Caco-2 (cell line): ENCODE results near the gene TEAD1. TPM values are rescaled to one million over a fixed set of nuclear protein-coding genes. Genes with fewer than 3 reads are reported as not detected.

Experiments
- BruUV-seq: library from RNA; stranded (reverse); fragments of 400-500 nt; replicated peaks from 2 replicates; lab custom pipeline; 2021; lab: Mats Ljungman, UMichigan
- CTCF ChIA-PET: fragments of 300-600 bp; sonication (Branson Sonifier 250); formaldehyde crosslinking; loops from one replicate; lab custom pipeline; 2022; ENCODE audit warnings: antibody characterized with exemption; lab: Charles Lee
- POLR2A ChIA-PET: fragments of 300-600 bp; sonication (Branson Sonifier 250); formaldehyde crosslinking; loops from one replicate; lab custom pipeline; 2022; ENCODE audit warnings: antibody characterized with exemption; lab: Charles Lee
- DNase-seq, 2 experiments: peaks; one replicate each; pipeline versions ENCODE4 v3.0.0 to v3.0.0-alpha.2; 2020 to 2022
- H3K27me3 ChIP-seq: replicated peaks from 2 replicates; pipeline ENCODE4 v1.6.0; 2011; ENCODE audit warnings: low read length; ENCODE audit not compliant: control insufficient read depth, insufficient read depth
- H3K36me3 ChIP-seq: 2 replicates; pipeline ENCODE4 v1.5.1; 2011; ENCODE audit warnings: low read length; ENCODE audit not compliant: control insufficient read depth, insufficient read depth
- H3K4me1 ChIP-seq: fragments of 250-450 bp; sonication (Bioruptor Pico); 2 replicates; pipeline ENCODE4 v1.5.1; 2020; ENCODE audit warnings: mild to moderate bottlenecking
- H3K4me3 ChIP-seq: 2 replicates; pipeline ENCODE4 v1.5.1; 2011; ENCODE audit warnings: low read depth, mild to moderate bottlenecking, control low read depth, low read length
- H3K9me3 ChIP-seq: fragments of 250-450 bp; sonication (Bioruptor Pico); 2 replicates; pipeline ENCODE4 v1.5.1; 2020; ENCODE audit warnings: mild to moderate bottlenecking, moderate library complexity
- H3K27ac Mint-ChIP-seq: one replicate; pipeline ENCODE4 v1.8.0; 2022; ENCODE audit warnings: mixed read lengths; ENCODE audit not compliant: unreplicated experiment
- H3K27me3 Mint-ChIP-seq: one replicate; pipeline ENCODE4 v1.8.0; 2022; ENCODE audit warnings: mixed read lengths; ENCODE audit not compliant: insufficient read depth, unreplicated experiment
- H3K36me3 Mint-ChIP-seq: one replicate; pipeline ENCODE4 v1.8.0; 2022; ENCODE audit warnings: mild to moderate bottlenecking, mixed read lengths; ENCODE audit not compliant: insufficient read depth, unreplicated experiment
- H3K4me1 Mint-ChIP-seq: one replicate; pipeline ENCODE4 v1.8.0; 2022; ENCODE audit warnings: low read depth, mixed read lengths; ENCODE audit not compliant: unreplicated experiment
- H3K4me3 Mint-ChIP-seq: one replicate; pipeline ENCODE4 v1.8.0; 2022; ENCODE audit warnings: mild to moderate bottlenecking, moderate library complexity, mixed read lengths; ENCODE audit not compliant: unreplicated experiment
- H3K9me3 Mint-ChIP-seq: one replicate; pipeline ENCODE4 v1.8.0; 2022; ENCODE audit warnings: mixed read lengths; ENCODE audit not compliant: unreplicated experiment
- CTCF ChIP-seq, 2 experiments: fragments of 200-600 bp in 1 of 2; IDR thresholded peaks; 1 replicate in 1 of 2; 2 replicates in 1 of 2; pipeline versions ENCODE4 v1.5.1 to v1.8.0; 2011 to 2022; ENCODE audit warnings: antibody characterized with exemption in 1 of 2, control low read depth in 1 of 2, inconsistent platforms in 1 of 2, low read depth in 1 of 2, low read length in 1 of 2, mild to moderate bottlenecking in 1 of 2, moderate library complexity in 1 of 2; ENCODE audit not compliant: insufficient read depth in 1 of 2, severe bottlenecking in 1 of 2, unreplicated experiment in 1 of 2
- intact Hi-C: fragments of 100-400 bp; cut with micrococcal nuclease; formaldehyde crosslinking; loops from one replicate; pipeline ENCODE4 v1.10.0; 2022; ENCODE audit not compliant: unreplicated experiment
- total RNA-seq: library from RNA; stranded (reverse); gene quantifications from 2 replicates; pipeline ENCODE4 v1.2.3, GENCODE V29; 2022

The TEAD1 gene
- total RNA-seq, 1 experiment from 2014 or later = 144 TPM

- POLR2A ChIA-PET = no interaction called here
- CTCF ChIA-PET = interaction anchor here (1.4 kb wide), 1 partner anchor 9 kb away, joined by 4 read pairs; no protein-coding TSS in a partner anchor
- Histone ChIP-seq H3K4me1 (peaks cover 5% of the 10 kb centered on the region; the same call in 1 of the 2 replicates), H3K9me3 (no peaks in the 10 kb centered on the region), H3K4me3 (no peak overlapping the region), H3K36me3 (no peaks in the 10 kb centered on the region; the same call in 1 of the 2 replicates), H3K27me3 (no peaks in the 10 kb centered on the region)
- Mint-ChIP-seq H3K36me3 (peaks cover 18% of the 10 kb centered on the region), H3K27ac (no peak overlapping the region), H3K9me3 (no peaks in the 10 kb centered on the region), H3K4me3 (no peak overlapping the region), H3K27me3 (no peaks in the 10 kb centered on the region), H3K4me1 (peaks cover 17% of the 10 kb centered on the region)
- DNase-seq = no peak
- TF ChIP-seq CTCF (IDR thresholded peaks at IDR 0.05; ENCODE audit: insufficient read depth in 1 of 2, low read depth in 1 of 2, low read length in 1 of 2, severe bottlenecking in 1 of 2, unreplicated experiment in 1 of 2) = no peak
- no TSS peak for BruUV-seq
- intact Hi-C loops = no loop called here
These were observed 248.8 kb downstream of the TEAD1 start for GRCh38 chr11:12922980-12923507.

- Mint-ChIP-seq H3K4me1 (peaks cover 17% of the 10 kb centered on the region), H3K36me3 (peaks cover 21% of the 10 kb centered on the region), H3K27ac (no peak overlapping the region), H3K4me3 (no peak overlapping the region), H3K9me3 (no peaks in the 10 kb centered on the region), H3K27me3 (no peaks in the 10 kb centered on the region)
- Histone ChIP-seq H3K4me3 (no peak overlapping the region), H3K36me3 (no peaks in the 10 kb centered on the region; the same call in 1 of the 2 replicates), H3K9me3 (no peaks in the 10 kb centered on the region), H3K4me1 (peaks cover 5% of the 10 kb centered on the region; the same call in 1 of the 2 replicates), H3K27me3 (no peaks in the 10 kb centered on the region)
- no TSS peak for BruUV-seq
- ChIA-PET CTCF (no interaction called here), POLR2A (no interaction called here)
- no peak for TF ChIP-seq CTCF (IDR thresholded peaks at IDR 0.05; ENCODE audit: insufficient read depth in 1 of 2, low read depth in 1 of 2, low read length in 1 of 2, severe bottlenecking in 1 of 2, unreplicated experiment in 1 of 2)
- no peak for DNase-seq
- intact Hi-C loops = no loop called here
These were observed 250.4 kb downstream of the TEAD1 start for GRCh38 chr11:12924650-12925049.

GRCh38 chr11:12925520-12925919, 251.3 kb downstream of the TEAD1 start:
- no peaks in the 10 kb centered on the region for H3K9me3 Mint-ChIP-seq
- Histone ChIP-seq H3K4me3 (no peak overlapping the region), H3K4me1 (peaks cover 13% of the 10 kb centered on the region), H3K27me3 (no peaks in the 10 kb centered on the region), H3K36me3 (no peaks in the 10 kb centered on the region; the same call in 1 of the 2 replicates), H3K9me3 (no peaks in the 10 kb centered on the region)
- H3K4me3 Mint-ChIP-seq = no peak overlapping the region
- H3K36me3 Mint-ChIP-seq = peaks cover 29% of the 10 kb centered on the region
- H3K27me3 Mint-ChIP-seq = no peaks in the 10 kb centered on the region
- TF ChIP-seq CTCF (IDR thresholded peaks at IDR 0.05; ENCODE audit: insufficient read depth in 1 of 2, low read depth in 1 of 2, low read length in 1 of 2, severe bottlenecking in 1 of 2, unreplicated experiment in 1 of 2) = no peak
- BruUV-seq = no TSS peak
- intact Hi-C loops = no loop called here
- ChIA-PET POLR2A (no interaction called here), CTCF (no interaction called here)
- H3K27ac Mint-ChIP-seq = no peak overlapping the region
- peaks cover 23% of the 10 kb centered on the region for H3K4me1 Mint-ChIP-seq
- DNase-seq = no peak
